Sigmoid colon (tissue), 3 donors: ENCODE data around the gene CYP2E1.

Source experiments
- CTCF ChIP-seq, 4 experiments: fragments of 450-650 bp in 3 of 4; fragments of 200-600 bp in 1 of 4; IDR thresholded peaks; one replicate each; pipeline ENCODE4 v1.5.1; 2016 to 2019; ENCODE audit warnings: antibody characterized with exemption in 4 of 4, mild to moderate bottlenecking in 3 of 4, moderate library complexity in 2 of 4
- POLR2A ChIP-seq, 2 donors: fragments of 450-650 bp; IDR thresholded peaks; one replicate each; pipeline ENCODE4 v1.6.1; 2016; ENCODE audit warnings: antibody characterized with exemption in 2 of 2, mild to moderate bottlenecking in 2 of 2, moderate library complexity in 2 of 2

DNA sequence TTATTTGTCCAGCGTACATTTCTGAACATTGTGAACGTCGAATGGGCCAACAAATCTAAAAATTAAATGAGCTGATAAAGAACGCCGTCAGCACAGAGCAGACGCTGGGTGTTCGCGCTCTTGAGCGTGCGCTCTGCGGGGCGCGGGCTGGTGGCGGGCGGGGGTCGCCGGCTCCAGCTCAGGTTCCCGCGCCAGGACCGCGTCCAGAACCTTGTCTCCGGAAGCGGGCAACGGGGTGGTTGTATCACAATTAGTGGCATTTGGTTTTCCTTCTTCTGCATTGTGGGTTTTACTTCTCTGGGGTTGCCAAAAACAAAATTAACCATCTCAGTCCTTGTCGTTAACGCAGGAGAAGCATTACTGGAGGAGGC is 2.4 kb downstream of the CYP2E1 start:
- TF ChIP-seq CTCF (IDR thresholded peaks at IDR 0.05) (no peak), POLR2A (IDR thresholded peaks at IDR 0.05) (no peak)
